HG02571 (cell line): Measurements from ENCODE around the gene PLOD3.
A peak's percentile ranks its signal among the peaks of the same experiment; 100 is the strongest.

Source experiments
- ATAC-seq: cut with Tn5 transposase; IDR thresholded peaks from one replicate; pipeline ENCODE4 v1.9.1; 2021; ENCODE audit warnings: mild to moderate bottlenecking, moderate library complexity; ENCODE audit not compliant: unreplicated experiment

PLOD3 gene

DNA sequence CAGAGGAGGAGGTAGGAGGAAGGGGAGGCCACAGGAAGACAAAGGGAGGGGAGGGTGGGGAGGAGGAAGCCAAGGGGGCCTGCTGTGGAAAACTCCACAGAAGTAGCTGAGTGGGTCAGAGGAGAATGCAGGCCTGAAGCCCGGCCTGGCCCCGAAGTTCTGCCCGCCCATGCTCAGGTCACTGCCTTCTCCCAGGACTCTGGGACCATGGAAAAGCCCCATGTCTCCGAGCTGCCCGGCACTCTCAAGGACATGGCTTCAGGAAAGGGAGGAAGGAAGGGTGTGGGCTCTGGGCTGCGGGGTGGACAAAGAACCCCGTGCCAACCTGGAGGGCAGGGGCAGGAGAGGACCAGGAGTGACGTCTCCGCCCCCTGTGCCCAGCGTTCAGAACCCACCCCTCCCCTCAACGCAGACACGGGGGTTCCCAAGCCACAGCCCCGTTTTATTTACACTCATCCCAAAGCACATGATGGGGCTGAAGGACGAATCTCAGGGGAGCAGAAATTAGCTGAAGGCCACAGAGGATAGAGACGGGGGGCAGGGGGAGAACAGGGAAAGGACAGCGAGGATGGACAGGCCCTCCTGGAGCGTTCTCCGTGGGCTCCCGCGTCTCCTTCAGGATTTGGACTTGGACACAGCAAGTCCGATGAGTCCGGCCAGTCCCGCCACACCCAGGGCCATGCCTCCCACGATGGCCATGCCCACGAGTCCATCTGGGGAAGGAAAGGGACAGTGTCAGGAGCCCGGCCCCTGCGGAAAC, 22.0 kb upstream of the PLOD3 start:
- no peak for ATAC-seq

GRCh38 chr7:101238226-101239182, 21.1 kb upstream of the PLOD3 start:
- ATAC-seq = no peak

DNA sequence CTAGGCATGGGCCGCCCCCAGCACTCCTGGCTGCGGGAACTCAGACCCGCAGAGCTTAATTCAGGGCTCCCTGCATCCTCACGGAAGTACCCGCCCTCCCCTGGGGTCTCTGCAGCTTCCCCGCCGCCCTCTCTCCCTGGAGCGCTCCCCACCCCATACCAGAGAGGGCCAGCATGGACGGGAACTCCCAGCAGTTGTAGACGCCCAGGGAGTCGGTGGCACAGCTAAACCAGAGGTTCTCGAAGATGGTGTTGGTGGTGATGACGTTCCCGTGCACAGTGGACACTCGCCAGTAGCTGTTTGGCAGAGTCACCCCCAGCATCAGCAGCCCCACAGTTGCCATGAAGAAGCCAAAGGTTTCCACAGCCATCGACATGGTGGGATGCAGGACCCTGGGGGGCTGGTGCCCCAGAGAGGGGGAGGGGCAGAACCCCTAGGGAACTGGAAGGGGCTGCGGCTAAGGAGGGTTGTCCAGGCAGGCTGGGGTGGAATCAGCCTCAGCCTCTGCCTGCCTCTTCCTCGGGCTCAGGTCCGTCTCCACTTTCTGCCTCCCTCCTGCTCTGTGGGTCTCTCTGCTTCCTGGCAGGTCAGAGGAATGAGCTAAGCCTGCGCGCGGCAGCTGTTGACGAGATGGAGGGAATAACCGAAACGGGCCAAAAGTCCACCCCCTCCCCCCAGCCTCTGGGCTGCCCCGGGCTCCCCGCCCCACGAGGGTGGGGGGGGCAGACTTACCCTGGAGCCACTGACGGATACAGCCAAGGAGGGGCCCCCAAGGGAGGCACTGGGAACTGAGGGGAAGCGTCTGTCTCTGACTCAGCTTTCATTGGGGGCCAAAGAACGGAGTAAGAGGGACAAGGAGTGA, 20.1 kb upstream of the PLOD3 start, which contains the start of gene CLDN15:
TSS of gene CLDN15 (minus strand) at position 597 of the 862 bp plus-strand sequence. CDS start at position 376, 221 bp downstream.
- ATAC-seq = no peak

GRCh38 chr7:101236292-101236835, 19.0 kb upstream of the PLOD3 start:
- no peak for ATAC-seq

GRCh38 chr7:101235522-101235921, 18.1 kb upstream of the PLOD3 start:
- no peak for ATAC-seq

DNA sequence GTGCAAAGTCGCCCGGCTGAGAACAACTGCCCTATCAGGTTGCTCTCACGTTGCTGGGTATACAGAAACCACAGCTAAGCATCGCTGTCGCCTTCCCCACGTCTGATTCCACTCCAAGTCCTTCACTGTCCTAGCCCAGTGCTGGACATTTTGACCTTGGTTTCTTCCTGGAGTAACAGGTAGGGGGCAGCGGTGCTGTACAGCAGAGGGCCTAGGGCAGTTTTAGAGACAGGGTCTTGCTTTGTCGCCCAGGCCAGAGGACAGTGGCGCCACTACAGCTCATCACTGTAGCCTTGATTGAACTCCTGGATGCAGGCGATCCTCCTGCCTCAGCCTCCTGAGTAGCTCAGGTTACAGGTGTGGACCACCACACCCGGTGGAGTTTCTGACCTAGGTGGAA, 17.7 kb upstream of the PLOD3 start:
- no peak for ATAC-seq

- no peak for ATAC-seq
These were observed 17.3 kb upstream of the PLOD3 start for GRCh38 chr7:101234636-101235035.

- no peak for ATAC-seq
These were observed 16.6 kb upstream of the PLOD3 start for GRCh38 chr7:101233907-101234547.

- ATAC-seq = no peak
These were observed 14.9 kb upstream of the PLOD3 start for GRCh38 chr7:101232141-101232850.

DNA sequence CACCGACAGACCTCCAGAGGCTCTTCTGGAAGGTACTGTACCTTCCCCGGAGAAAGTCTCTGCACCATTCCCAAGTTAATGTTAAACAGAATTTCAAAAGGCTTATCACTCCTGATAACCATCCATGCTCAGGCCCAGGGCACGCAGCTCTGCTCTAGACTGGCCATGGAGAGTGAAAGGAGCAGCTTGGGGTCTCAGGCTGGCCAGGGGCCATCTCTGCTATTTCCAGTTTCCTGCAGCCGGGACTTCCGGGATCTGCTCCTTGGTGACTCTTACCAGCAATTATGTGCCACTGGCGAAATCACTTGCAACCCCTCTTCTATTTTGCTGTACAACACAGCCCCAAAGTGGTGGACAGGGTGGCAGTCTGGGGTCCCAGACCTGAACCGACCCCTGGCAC, 14.3 kb upstream of the PLOD3 start:
- no peak for ATAC-seq

DNA sequence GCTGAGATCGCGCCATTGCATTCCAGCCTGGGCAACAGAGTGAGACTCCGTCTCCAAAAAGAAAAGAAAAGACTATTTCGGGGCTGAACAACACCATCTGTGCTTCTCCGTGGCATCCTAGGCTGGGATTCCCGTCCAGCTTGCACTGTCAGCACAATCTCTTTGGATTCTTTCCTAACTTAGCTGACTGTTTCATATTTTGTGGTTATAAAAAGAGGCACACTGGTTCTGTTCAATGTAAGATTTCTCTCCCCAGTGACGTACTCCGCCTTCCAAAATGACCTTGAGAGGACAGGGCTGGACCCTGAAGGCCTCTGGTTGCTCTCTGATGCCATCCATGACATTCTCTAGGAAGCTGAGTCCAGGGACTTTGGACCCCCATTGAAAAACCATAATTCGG, 9.3 kb upstream of the PLOD3 start:
- ATAC-seq = no peak

GRCh38 chr7:101225650-101226049, 8.3 kb upstream of the PLOD3 start:
- ATAC-seq = no peak

GRCh38 chr7:101223528-101223927, 6.1 kb upstream of the PLOD3 start:
- ATAC-seq = no peak

GRCh38 chr7:101222275-101222830, 5.0 kb upstream of the PLOD3 start:
- no peak for ATAC-seq

DNA sequence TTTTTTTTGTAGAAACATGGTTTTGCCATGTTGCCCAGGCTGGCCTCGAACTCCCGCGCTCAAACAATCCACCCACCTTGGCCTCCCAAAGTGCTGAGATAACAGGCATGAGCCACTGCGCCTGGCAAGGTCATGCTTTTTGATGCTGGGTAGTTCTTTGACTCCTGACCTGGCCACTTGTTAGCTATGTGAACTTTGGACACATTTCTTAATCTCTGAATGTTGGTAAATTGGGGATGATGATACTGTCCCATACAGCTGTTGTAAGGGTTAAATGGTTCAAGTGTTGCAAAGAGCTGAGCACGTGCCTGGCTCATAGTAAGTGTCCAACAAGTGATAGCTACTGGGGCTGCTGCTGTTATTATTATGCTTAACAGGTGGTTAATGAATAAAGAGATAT, 2.9 kb upstream of the PLOD3 start:
- ATAC-seq = no peak

DNA sequence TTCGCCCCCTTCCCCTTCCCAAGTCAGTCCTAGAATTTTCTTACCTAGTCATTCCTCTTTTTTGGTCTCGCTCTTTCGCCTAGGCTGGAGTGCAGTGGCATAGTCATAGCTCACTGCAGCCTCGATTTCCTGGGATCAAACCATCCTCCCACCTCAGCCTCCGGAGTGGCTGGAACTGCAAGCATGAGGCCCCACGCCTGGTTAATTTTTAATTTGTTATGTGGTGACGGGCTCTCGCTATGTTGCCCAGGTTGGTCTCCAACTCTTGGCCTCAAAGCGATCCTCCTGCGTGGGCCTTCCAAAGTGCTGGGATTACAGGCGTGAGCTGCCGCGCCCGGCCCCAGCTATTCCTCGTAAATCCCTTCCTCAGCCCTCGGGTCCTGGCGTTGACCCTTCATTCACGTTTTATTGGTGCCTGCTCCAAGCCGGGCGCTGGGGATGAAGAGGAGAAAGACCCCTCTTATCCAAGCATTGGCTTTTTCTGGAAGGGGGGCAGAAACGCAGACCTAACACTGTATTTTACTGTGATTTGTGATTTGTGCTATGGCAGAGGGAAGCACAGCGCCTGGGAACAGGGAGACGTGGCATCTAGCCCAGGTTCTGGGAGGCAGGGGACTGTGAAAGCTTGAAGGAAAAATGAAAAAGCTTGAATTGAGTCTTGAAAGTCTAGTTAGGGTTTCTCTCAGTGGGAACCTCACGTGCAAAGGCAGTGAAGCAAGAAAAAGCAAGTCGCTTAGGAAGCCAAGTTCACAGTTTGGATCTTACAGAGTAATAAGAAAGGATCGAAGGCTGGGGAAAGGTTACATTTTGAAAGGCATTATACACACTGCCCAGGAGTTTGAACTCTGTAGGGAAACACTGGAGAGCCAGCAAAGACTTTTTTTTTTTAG, 1.1 kb upstream of the PLOD3 start:
- ATAC-seq = peak; percentile 7

DNA sequence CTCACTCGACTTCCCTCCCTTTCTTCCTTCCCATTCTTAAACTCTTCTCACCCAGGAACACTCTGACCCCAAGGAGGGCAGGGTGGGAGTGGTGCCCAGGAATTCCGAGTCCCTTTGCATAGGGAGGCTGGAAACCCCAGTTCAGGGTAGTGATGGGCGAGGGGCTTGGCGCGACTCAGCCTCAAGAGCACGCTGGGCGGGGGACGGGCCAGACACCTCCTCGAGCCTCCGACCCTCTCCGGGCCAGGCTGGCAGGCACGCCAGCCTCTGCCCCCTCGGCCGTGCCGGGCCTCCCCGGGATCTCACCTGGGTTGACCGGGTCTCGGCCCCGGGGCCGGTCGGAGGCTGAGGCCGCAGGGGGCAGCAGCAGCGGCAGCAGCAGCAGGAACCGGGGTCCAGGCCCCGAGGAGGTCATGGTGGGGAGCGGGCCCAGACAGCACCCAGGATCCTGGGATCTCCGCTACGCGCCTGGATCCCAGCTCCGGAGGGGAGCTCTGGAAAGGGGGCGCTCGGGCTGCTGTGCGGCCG, 457 bp downstream of the PLOD3 start:
- peak; percentile 6 for ATAC-seq
